ACC112 (cell line): ENCODE data around the gene AQP11.
"Not testable (repeated sequence)": the region's sequence is repeated elsewhere in the genome, so short reads cannot be mapped to it uniquely, and the experiment has no call there.

Source experiments
- H2AFZ ChIP-seq: fragments of 200-600 bp; sonication (generic); one replicate; pipeline ENCODE4 v1.6.0; 2017; ENCODE audit warnings: antibody characterized with exemption, low read length; ENCODE audit not compliant: unreplicated experiment
- H3K27ac ChIP-seq: fragments of 200-600 bp; sonication (generic); 2 replicates; pipeline ENCODE4 v1.5.1; 2014; ENCODE audit warnings: low read depth, mild to moderate bottlenecking, antibody characterized with exemption, low read length, moderate library complexity
- H3K27me3 ChIP-seq: fragments of 200-600 bp; sonication (generic); 2 replicates; pipeline ENCODE4 v1.6.1; 2014; ENCODE audit warnings: mild to moderate bottlenecking, antibody characterized with exemption, low read length, moderate library complexity, mixed read lengths; ENCODE audit not compliant: insufficient read depth
- H3K36me3 ChIP-seq: fragments of 200-600 bp; sonication (generic); 2 replicates; pipeline ENCODE4 v1.6.1; 2016; ENCODE audit warnings: mild to moderate bottlenecking, antibody characterized with exemption, low read length, moderate library complexity, mixed read lengths; ENCODE audit not compliant: insufficient read depth
- H3K4me1 ChIP-seq: fragments of 200-600 bp; sonication (generic); one replicate; pipeline ENCODE4 v1.6.1; 2016; ENCODE audit warnings: low read length, mixed read lengths; ENCODE audit not compliant: insufficient read depth, unreplicated experiment, control insufficient read depth
- H3K4me3 ChIP-seq: fragments of 200-600 bp; sonication (generic); 2 replicates; pipeline ENCODE4 v1.5.1; 2014; ENCODE audit warnings: mild to moderate bottlenecking, low read depth, low read length
- H3K79me2 ChIP-seq: fragments of 200-600 bp; sonication (generic); one replicate; pipeline ENCODE4 v1.6.0; 2016; ENCODE audit warnings: low read length; ENCODE audit not compliant: control insufficient read depth, unreplicated experiment, insufficient read depth

The AQP11 gene, protein sequence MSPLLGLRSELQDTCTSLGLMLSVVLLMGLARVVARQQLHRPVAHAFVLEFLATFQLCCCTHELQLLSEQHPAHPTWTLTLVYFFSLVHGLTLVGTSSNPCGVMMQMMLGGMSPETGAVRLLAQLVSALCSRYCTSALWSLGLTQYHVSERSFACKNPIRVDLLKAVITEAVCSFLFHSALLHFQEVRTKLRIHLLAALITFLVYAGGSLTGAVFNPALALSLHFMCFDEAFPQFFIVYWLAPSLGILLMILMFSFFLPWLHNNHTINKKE

DNA sequence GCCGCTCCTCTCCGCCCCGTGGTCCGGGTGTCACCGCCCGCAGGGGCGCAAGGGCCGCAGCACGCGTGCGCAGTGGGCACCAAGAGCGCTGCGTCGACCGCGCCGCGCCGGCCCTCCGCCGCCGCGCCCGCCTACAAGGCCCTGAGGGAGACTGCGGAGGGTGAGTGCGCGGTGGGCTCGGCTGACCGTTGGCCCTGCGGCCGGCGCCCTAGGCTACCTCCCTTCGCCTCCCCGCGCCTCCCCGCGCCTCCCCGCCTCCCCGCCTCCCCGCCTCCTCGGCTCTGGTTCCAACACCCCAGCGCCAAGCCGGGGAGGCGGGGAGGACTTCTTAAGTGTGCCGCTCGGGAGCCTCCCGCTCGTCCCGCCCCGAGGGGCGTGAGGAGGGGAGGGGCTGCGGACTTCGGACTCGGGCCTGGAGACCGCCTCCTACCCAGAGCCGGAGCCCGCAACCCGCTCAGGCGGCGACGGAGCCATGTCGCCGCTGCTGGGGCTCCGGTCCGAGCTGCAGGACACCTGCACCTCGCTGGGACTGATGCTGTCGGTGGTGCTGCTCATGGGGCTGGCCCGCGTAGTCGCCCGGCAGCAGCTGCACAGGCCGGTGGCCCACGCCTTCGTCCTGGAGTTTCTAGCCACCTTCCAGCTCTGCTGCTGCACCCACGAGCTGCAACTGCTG lies at the start of gene AQP11:
TSS of gene AQP11 (plus strand) at position 433 of the 673 bp plus-strand sequence. CDS start at position 473, 40 bp downstream.
- Histone ChIP-seq H3K4me1 (peaks cover 10% of the 10 kb centered on the region), H3K4me3 (peak within 1 kb of the TSS; percentile 90), H3K79me2 (no peaks in the 10 kb centered on the region), H3K27ac (0 out of 2 replicates have a peak within 1 kb of the TSS, but pooled peaks have one; percentile 14), H3K36me3 (no peaks in the 10 kb centered on the region), H2AFZ (peak within 1 kb of the TSS; percentile 71), H3K27me3 (no peaks in the 10 kb centered on the region)

DNA sequence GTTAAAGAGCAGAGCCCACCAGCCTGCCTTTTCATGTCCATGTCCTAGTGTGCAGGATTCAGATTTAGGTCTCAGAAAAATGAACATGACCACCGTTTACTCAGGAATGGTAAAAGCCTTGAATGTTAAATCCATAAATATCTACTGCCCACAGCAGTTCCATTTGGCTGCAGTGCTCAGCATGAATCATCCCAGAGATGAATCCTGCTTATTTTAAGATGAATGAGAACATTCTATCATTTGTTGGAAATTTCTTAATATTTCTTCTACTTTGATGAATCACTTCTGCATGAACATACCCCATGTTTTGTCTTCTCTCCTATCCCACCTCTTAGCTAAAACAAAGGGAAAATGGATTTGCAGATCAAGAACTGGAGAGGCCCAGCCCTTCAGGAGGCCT lies 47.5 kb upstream of the AQP11 start:
- H3K4me1 ChIP-seq, result peaks cover 5% of the 10 kb centered on the region
- no peak overlapping the region for H3K4me3 ChIP-seq
- no peaks in the 10 kb centered on the region for H3K27me3 ChIP-seq
- no peak overlapping the region for H3K27ac ChIP-seq
- no peaks in the 10 kb centered on the region for H3K36me3 ChIP-seq
- no peaks in the 10 kb centered on the region for H3K79me2 ChIP-seq
- no peak overlapping the region for H2AFZ ChIP-seq

DNA sequence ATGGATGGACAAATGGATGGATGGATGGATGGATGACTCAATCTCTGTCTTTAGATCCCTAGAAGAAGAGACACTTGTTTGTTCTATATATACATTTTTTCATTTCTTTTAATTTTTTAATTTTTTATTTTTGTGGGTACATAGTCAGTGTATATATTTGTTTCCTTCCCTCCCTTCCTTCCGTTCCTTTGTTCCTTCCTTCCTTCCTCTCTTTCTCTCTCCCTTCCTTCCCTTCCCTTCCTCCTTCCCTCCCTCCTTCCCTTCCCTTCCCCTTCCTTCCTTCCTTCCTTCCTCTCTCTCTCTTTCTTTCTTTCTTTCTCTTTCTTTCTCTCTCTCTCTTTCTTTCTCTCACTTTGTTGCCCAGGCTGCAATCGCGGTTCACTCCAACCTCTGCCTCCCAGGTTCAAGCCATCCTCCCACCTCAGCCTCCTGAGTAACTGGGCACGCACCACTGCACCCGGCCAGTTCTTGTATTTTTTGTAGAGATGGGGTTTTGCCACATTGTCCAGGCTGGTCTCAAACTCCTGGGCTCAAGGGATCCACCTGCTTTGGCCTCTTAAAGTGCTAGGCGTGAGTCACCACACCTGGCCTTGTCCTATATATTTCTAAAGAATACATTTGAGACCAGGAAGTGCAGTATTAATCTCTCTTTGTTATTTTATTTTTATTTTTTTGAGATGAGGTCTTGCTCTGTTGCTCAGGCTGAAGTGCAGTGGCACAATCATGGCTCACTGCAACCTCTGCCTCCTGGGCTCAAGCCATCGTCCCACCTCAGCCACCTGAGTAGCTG lies 42.5 kb upstream of the AQP11 start:
- Histone ChIP-seq H3K4me3 (no peak overlapping the region), H3K27me3 (no peaks in the 10 kb centered on the region), H3K27ac (no peak overlapping the region), H3K4me1 (peaks cover 4% of the 10 kb centered on the region), H3K79me2 (no peaks in the 10 kb centered on the region), H3K36me3 (no peaks in the 10 kb centered on the region), H2AFZ (no peak overlapping the region)

DNA sequence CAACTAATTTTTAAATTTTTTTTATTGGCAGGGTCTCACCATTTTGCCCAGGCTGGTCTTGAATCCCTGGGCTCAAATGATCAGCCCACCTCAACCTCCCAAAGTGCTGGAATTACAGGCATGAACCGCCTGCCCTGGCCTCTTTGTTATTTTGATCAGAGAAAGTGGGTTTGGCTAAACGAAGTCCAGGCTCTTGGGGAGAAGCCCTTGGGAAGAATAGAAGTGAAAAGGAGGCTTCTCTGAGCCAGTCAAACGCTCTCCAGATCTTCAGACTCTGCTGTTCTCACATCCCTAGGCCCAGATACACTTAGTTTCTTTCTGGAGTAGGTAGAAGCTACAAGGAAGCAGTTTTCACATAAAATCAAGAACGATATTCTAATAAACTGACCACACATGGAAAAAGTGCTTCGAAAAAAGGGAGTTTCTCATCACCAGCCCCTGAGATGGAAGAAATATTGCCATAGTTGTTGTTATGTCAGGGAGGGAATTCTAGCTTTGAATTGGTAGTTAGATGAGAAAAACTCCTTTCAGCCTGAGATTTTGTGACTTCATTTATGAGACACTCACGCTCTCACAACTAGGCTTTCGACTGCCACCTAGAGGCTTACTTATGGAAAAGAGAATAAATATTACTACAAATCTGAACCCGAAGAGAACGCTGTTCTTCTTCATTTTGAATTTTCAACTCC lies 41.7 kb upstream of the AQP11 start:
- Histone ChIP-seq H3K4me3 (0 out of 2 replicates have a peak overlapping the region, but pooled peaks have one; percentile 13), H3K27me3 (no peaks in the 10 kb centered on the region), H3K79me2 (no peaks in the 10 kb centered on the region), H2AFZ (peak overlapping the region; percentile 52), H3K36me3 (no peaks in the 10 kb centered on the region), H3K4me1 (peaks cover 4% of the 10 kb centered on the region), H3K27ac (no peak overlapping the region)

DNA sequence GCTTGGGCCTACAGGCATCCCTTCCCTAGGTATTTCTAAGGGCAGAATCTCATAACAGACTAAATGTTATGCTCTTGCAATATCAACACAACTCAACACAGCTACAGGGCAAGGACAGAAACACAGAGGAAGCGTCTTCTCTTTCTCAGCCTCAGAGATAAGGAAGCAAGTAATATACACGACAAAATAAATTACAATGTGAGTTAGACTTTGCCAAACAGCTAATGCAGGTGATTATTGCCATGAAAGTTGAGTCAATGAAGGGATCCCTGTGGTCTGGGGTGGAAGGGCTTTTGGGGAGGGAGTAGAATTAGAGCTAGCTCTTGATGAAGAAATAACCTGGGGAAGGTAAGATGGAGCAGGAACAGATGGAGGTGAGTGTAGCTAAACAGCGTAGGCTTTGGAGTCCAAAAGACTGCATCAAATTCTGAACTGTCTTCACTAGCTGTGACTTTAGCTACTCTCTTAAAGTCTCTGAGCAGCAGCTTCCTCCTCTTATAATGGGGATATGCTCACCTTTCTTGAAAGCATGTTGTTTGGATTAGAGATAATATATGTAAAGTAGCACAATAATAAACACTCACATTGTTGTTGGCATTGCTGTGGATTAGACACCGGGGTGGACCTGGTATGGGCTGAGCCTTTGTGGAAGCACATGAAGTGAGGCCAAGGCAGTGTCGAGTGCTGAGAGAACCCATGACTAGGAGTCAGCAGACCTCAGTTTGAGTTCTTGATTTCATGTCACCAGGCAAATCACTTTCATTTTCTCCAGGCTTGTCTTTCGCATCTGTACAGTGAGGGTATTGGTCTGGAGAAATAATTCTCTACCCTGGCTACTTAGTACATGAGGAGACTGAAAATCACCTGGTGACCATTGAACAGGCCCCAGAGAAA lies 41.0 kb upstream of the AQP11 start:
- H3K36me3 ChIP-seq, result no peaks in the 10 kb centered on the region
- no peaks in the 10 kb centered on the region for H3K27me3 ChIP-seq
- H2AFZ ChIP-seq, result peak overlapping the region; percentile 52
- H3K79me2 ChIP-seq, result no peaks in the 10 kb centered on the region
- peaks cover 4% of the 10 kb centered on the region for H3K4me1 ChIP-seq
- 0 out of 2 replicates have a peak overlapping the region, but pooled peaks have one; percentile 13 for H3K4me3 ChIP-seq
- H3K27ac ChIP-seq, result no peak overlapping the region

DNA sequence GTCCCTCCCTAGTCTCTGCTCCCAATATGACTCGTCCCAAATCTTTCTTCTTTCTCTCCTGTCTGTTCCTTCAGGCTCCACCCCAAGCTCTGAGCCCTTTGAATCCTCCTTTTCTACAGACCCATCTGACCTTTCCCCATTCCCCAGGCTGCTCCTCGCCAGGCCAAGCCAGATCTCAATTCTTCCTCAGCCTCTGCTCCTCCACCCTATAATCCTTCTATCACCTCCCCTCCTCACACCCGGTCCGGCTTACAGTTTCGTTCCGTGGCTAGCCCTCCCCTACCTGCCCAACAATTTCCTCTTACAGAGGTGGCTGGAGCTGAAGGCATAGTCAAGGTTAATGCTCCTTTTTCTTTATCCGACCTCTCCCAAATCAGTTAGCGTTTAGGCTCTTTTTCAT lies 38.3 kb upstream of the AQP11 start:
- H3K27ac ChIP-seq, H2AFZ ChIP-seq: not testable (repeated sequence)

DNA sequence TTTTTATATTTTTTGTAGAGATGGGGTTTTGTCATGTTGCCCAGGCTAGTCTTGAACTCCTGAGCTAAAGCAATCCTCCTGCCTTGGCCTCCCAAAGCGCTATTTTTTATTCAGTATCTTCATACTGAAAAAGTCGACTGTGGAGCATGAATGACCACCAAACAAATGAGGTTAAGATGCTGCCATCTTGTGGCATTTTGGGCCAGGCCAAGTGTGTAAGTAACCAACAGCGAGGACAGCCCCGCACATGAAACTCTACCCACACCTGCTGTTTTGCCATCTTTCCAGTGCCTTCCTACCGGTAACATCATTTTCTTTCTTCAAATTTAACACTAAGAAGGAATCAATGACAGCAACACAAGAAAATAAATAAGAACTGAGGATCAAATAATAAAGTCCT lies 32.2 kb upstream of the AQP11 start:
- Histone ChIP-seq H3K79me2 (no peaks in the 10 kb centered on the region), H3K27ac (no peak overlapping the region), H3K36me3 (no peaks in the 10 kb centered on the region), H3K4me3 (no peak overlapping the region), H2AFZ (no peak overlapping the region), H3K27me3 (no peaks in the 10 kb centered on the region), H3K4me1 (peaks cover 24% of the 10 kb centered on the region)

More for the DNA sequence above, 38.3 kb upstream of the AQP11 start:
- not testable (repeated sequence) for H3K36me3 ChIP-seq, H3K27me3 ChIP-seq, H3K4me3 ChIP-seq, H3K4me1 ChIP-seq, H3K79me2 ChIP-seq

DNA sequence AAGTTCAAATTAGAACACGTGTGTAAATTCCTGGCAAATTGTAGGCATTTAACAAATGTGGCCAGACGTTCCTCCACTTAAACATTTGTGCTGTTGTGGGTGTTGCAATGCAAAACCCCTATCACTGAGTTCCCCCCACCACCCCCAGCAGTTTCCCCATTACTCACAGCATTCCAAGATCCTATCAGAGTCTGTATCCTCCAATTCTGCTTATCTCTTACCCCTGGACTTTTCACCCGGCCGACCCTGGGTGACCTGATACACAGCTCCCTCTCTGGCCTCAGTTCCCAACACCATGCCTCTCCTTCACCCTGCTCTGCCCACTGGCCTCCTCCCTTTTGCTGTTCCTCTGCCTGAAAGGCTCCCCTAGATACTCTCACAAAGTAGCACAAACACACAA lies 31.4 kb upstream of the AQP11 start:
- no peaks in the 10 kb centered on the region for H3K79me2 ChIP-seq
- no peaks in the 10 kb centered on the region for H3K36me3 ChIP-seq
- H3K27me3 ChIP-seq, result no peaks in the 10 kb centered on the region
- H3K4me3 ChIP-seq, result no peak overlapping the region
- H3K4me1 ChIP-seq, result peaks cover 24% of the 10 kb centered on the region
- H3K27ac ChIP-seq, result no peak overlapping the region
- H2AFZ ChIP-seq, result peak overlapping the region; percentile 22

DNA sequence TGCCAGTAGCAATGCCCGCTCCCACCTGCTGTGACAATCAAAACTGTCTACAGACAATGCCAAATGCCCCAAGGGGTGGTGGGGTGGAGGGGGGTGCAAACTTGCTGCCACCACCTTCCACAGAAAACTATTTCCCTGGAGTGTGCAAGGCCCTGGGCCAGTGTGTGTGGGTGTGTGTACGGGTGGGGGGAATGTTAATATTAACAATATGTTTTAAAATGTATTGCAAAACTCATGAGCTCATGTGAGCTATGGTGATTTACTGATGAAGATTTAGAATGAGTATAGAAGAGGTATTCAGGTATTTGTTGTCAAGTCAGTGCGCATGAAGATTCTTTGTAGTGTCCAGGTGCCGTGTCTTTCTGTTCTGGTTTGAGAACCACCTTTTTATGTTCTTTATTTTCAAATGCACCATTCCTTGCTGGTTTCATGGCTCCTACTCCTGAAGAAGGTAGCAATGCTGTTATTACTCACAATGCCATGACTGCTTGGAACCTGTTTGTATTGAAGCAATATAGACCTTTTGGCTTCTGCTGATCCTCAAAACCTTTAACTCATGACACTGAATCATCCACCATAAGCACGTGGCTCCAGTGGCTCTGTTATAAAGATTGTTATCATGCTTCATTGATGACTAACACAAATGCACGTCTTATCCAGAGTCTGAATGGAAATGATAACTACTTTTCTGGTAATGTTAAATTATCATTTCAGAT lies 29.9 kb upstream of the AQP11 start:
- Histone ChIP-seq H2AFZ (no peak overlapping the region), H3K36me3 (no peaks in the 10 kb centered on the region), H3K27ac (peak overlapping the region; percentile 82), H3K79me2 (no peaks in the 10 kb centered on the region), H3K4me3 (no peak overlapping the region), H3K4me1 (peaks cover 24% of the 10 kb centered on the region), H3K27me3 (no peaks in the 10 kb centered on the region)
